GM19099 (cell line): ENCODE data around the gene ZEB2.

Source experiments
- POLR2A ChIP-seq: IDR thresholded peaks from 3 replicates; pipeline ENCODE4 v1.6.1; 2011; ENCODE audit warnings: low read depth; ENCODE audit not compliant: insufficient read length; ENCODE audit errors: extremely low read depth

The ZEB2 gene

GRCh38 chr2:144370937-144371584 is 148.9 kb downstream of the ZEB2 start:
- TF ChIP-seq POLR2A = no peak

GRCh38 chr2:144369416-144369815 is 150.5 kb downstream of the ZEB2 start:
- TF ChIP-seq POLR2A = no peak

GRCh38 chr2:144366825-144367429 is 153.0 kb downstream of the ZEB2 start:
- TF ChIP-seq POLR2A = no peak

GRCh38 chr2:144364944-144365738 is 154.8 kb downstream of the ZEB2 start:
- no peak for TF ChIP-seq POLR2A

- no peak for TF ChIP-seq POLR2A
Observed at GRCh38 chr2:144362401-144362800, 157.5 kb downstream of the ZEB2 start.

GRCh38 chr2:144361742-144362141 is 158.2 kb downstream of the ZEB2 start:
- TF ChIP-seq POLR2A = no peak

DNA sequence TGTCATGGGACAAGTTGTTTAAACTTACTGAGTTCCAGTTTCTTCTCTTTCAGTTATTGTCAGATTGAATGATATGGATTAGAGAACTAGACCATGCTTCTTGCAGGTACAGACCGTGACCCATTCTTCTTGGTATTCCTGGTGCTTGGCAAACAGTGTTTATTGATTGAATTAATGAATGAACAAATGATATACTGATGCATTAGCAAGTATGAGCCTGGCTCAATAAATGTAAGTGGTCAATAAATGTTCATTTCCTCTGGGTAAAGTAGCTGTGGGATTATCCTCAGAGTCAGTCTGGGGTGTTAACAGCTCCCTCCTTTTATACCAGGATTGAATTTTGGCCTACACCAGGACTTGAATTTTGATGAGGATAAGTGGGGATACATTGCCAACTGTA is 160.2 kb downstream of the ZEB2 start:
- TF ChIP-seq POLR2A = no peak

DNA sequence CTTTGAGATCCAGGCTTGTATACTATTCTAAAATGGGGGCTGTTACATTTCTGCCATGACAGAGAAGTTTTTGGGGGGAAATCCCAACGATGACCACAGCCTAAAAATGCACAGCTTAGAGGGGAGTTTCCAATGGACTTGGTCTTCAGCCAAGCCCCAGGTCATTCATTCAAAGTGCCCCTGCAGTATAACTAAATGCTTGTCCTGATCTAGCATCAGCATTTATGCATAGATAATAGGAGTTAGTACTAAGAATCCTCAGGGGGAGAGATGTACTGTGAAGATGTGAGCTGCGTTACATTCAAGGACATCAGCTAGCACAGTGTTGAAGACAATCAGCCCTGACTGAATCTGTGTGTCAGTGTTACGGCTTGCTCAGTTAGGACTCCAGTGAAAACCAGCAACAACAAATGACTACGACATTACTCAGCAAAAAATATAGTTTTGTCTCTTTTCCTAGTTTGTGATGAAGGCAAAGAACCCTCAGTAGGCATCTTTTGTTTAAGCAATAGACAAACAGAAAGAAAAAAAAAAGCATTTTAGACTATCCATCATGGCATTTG is 160.9 kb downstream of the ZEB2 start:
- peak; percentile 39 for TF ChIP-seq POLR2A

GRCh38 chr2:144358374-144358964 is 161.4 kb downstream of the ZEB2 start:
- no peak for TF ChIP-seq POLR2A

DNA sequence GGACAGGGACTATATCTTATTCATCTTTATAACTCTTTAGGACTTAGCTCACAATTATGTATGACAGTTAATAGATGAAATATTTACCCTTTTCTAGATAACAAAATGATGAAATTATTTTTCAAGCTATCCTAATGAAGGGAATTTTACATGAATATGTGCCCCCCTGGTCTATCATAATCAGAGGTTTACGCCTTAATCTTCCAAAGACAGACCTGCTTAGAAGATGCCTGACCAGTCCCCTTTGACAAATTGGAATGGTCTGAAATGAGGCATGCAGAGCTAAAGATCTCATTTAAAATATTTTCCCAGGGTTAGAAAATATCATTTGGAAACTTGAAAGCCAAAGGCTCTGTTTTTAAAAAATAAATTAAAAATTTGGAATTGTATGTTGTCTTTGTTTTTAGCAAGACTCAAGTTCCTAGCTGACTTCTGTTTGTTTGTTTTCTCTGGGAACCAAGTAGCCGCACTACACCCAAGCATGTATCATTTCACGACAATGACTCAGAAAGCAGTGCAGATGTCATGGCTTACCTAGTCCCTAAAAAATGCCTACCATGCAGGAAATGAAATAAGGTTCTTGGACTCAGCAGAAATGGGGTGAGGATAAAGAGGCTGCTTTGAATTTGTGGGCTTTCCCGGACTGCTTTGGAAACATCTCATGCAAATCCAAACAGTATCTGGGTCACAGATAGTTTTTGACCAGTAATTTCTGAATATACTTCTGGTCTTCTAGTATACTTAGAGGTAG is 162.1 kb downstream of the ZEB2 start:
- TF ChIP-seq POLR2A = no peak

- no peak for TF ChIP-seq POLR2A
Observed at GRCh38 chr2:144356402-144356801, 163.5 kb downstream of the ZEB2 start.

DNA sequence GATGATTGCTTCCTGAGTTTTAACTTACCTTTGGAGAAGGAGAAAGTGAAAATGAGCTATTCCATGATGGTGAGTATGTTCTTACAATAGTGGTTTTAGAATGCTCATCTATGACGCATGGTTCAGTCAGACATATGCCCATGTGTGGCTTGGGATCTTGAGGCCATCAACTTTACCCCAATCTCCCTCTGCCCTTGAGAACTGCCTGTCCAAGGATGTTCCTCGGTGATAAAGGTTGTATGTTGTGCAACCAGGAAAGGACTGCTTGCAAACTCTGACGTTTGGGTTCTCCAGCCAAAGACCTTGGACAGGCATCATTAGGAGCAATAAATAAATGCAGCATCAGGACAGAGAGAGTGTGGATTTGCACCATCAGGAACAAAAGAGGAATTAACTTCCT is 165.0 kb downstream of the ZEB2 start:
- no peak for TF ChIP-seq POLR2A

GRCh38 chr2:144351687-144352086 is 168.2 kb downstream of the ZEB2 start:
- TF ChIP-seq POLR2A = no peak

DNA sequence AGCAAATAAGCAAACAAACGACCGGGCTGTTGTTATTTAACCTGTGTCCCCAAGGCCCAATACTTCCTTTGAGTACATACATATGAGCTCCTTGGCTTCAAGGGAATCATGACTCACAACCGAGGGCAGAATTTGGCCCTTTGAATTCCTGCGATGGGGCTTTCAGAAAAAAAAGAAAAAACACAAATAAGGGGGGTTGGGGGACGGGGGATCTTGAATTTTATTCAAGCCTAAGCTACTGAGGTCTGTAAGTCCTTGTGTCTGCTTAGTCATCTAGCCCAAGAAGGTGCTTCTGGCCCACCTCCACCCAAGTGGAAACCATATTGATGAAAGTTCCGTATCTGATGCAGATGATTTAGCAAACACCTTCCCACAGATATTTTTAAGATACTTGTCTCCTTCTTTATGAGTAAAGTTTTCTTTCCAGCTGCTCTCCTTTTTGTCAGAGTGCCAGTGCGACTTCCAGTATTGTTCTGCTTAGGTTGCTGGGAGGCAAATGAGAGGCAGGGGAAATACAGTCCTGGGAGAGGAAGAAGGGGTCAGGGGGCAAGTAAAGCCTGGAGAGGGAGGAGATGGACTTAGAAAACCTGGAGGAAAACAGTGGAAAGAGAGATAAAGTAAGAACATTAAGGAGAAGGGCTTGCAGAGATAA is 169.6 kb downstream of the ZEB2 start:
- no peak for TF ChIP-seq POLR2A
